Prostate gland (tissue), 2 donors: ENCODE data around the gene ACSL1. TPM values are rescaled to one million over a fixed set of nuclear protein-coding genes. Genes with fewer than 3 reads are reported as not detected.

ENCODE experiments used
- DNase-seq: peaks from one replicate; pipeline ENCODE4 v3.0.0-alpha.2; 2019; ENCODE audit warnings: low spot score
- H3K27ac ChIP-seq, 2 donors: fragments of 200-600 bp; sonication (generic); 2 replicates each; pipeline ENCODE4 v1.5.1; 2017 to 2019
- H3K27me3 ChIP-seq: fragments of 200-600 bp; sonication (generic); replicated peaks from 2 replicates; pipeline ENCODE4 v1.5.1; 2019; ENCODE audit not compliant: insufficient read depth
- H3K36me3 ChIP-seq, 2 donors: fragments of 200-600 bp; sonication (generic); 1 replicate in 1 of 2; 2 replicates in 1 of 2; pipeline versions ENCODE4 v1.5.1 to v1.8.1; 2017 to 2019
- H3K4me1 ChIP-seq: fragments of 200-600 bp; sonication (generic); replicated peaks from 2 replicates; pipeline ENCODE4 v1.5.1; 2019
- H3K4me3 ChIP-seq, 2 donors: fragments of 200-600 bp; sonication (generic); 2 replicates each; pipeline ENCODE4 v1.5.1; 2017 to 2019
- H3K9me3 ChIP-seq: fragments of 200-600 bp; sonication (generic); 2 replicates; pipeline ENCODE4 v1.5.1; 2017
- CTCF ChIP-seq, 4 experiments: fragments of 200-600 bp in 2 of 4; fragments of 450-650 bp in 2 of 4; sonication (generic) in 2 of 4; IDR thresholded peaks; 1 replicate in 3 of 4; 2 replicates in 1 of 4; pipeline ENCODE4 v1.5.1; 2016 to 2019; ENCODE audit warnings: antibody characterized with exemption in 4 of 4, mild to moderate bottlenecking in 2 of 4, moderate library complexity in 2 of 4
- POLR2A ChIP-seq: fragments of 450-650 bp; IDR thresholded peaks from one replicate; pipeline ENCODE4 v1.6.1; 2016; ENCODE audit warnings: antibody characterized with exemption, mild to moderate bottlenecking
- POLR2AphosphoS5 ChIP-seq: sonication (generic); formaldehyde crosslinking; IDR thresholded peaks from one replicate; pipeline ENCODE4 v1.6.1; 2017; ENCODE audit warnings: antibody characterized with exemption
- WGBS: methylation state at CpG from one replicate; pipeline ENCODE4 v1.1.5; 2018; 5-methylcytosine and 5-hydroxymethylcytosine counted together
- intact Hi-C: fragments of 100-400 bp; cut with DNase I; formaldehyde crosslinking; loops from one replicate; pipeline ENCODE4 v1.14.2; 2022
- microRNA-seq: library from miRNA; unstranded; fragments of <30 nt; microRNA quantifications from one replicate; pipeline ENCODE4, GENCODE V29; 2016
- small RNA-seq, 2 donors: library from RNA; depleted of rRNA; stranded (forward); fragments of <200 nt; gene quantifications; one replicate each; pipeline ENCODE3, GENCODE V24; 2016
- total RNA-seq, 2 donors: library from RNA; depleted of rRNA; stranded (reverse); fragments of >200 nt; gene quantifications; one replicate each; pipeline ENCODE4 v1.1.0, GENCODE V29; 2016

ACSL1 gene
- total RNA-seq, 2 donors from 2014 or later, result 71.7 to 157 TPM

GRCh38 chr4:184705692-184706091 is 120.1 kb downstream of the ACSL1 start:
- Histone ChIP-seq H3K27ac (no peak overlapping the region), H3K9me3 (no peaks in the 10 kb centered on the region), H3K4me3 (no peak overlapping the region), H3K4me1 (no peaks in the 10 kb centered on the region), H3K36me3 (no peaks in the 10 kb centered on the region), H3K27me3 (no peaks in the 10 kb centered on the region)
- intact Hi-C loops, result no loop called here
- WGBS, result 82% methylated on average over 5 of the region's 5 CpGs
- no peak for DNase-seq
- TF ChIP-seq CTCF (IDR thresholded peaks at IDR 0.05) (no peak), POLR2A (no peak), POLR2AphosphoS5 (no peak)

Small RNA genes lying within 50 kb of the gene (microRNA-seq; reads per million reads assigned to microRNA genes)
- gene MIR3945, result not detected

Small RNA genes lying within 50 kb of the gene (small RNA-seq; reads per million reads assigned to genes)
- gene MIR3945, result 0 reads per million in 2 donors

Other genes with a start within 250 kb of the ACSL1 start
- gene CASP3, start 176.5 kb downstream of the ACSL1 start, total RNA-seq, result 10 to 100 TPM; 13.3 to 13.8 TPM
- gene PRIMPOL, start 176.2 kb downstream of the ACSL1 start, total RNA-seq, result 10 to 100 TPM; 14.3 to 28.6 TPM
- 10 to 100 TPM in 1 of 2 donors, 1 to 10 TPM in 1; 2.6 to 15.5 TPM for gene CENPU, start 91.9 kb downstream of the ACSL1 start, total RNA-seq
- not detected for gene HELT, start 192.5 kb upstream of the ACSL1 start, total RNA-seq